ENCODE data around the gene CLPTM1L. TPM values are rescaled to one million over a fixed set of nuclear protein-coding genes. Genes with fewer than 3 reads are reported as not detected.

The CLPTM1L gene
- total RNA-seq, 1 donor from 2014 or later: 131 TPM

DNA sequence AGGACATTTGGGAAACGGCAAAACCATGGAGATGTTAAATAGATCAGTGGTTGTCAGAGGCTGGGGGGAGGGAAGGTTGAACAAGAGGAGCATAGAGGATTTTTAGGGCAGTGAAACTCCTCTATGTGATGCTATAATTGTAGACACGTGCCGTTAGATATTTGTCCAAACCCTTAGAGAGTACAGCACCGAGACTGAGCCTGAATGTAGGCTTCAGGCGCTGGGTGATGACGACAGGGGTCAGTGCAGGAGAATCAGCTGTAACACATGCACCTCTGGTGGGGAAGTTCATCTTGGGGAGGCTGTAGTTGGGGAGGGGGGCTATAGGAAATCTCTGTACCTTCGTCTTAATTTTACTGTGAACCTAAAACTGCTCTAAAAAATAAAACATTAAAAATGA, 22.2 kb upstream of the CLPTM1L start:
- Histone ChIP-seq H3K9me3 (ENCODE audit: insufficient read depth, low read depth, low read length) (no peaks in the 10 kb centered on the region), H3K9ac (ENCODE audit: low read length) (no peak overlapping the region), H3K36me3 (ENCODE audit: insufficient read depth, low read length) (no peaks in the 10 kb centered on the region), H4K20me1 (ENCODE audit: insufficient read depth, low read length) (no peaks in the 10 kb centered on the region), H3K4me2 (ENCODE audit: low read length) (no peak overlapping the region), H3K79me2 (ENCODE audit: insufficient read depth, low read length) (no peaks in the 10 kb centered on the region), H3K27ac (ENCODE audit: low read depth, low read length) (no peak overlapping the region), H3K4me3 (ENCODE audit: insufficient read depth, low read depth, low read length) (no peak overlapping the region), H3K27me3 (ENCODE audit: insufficient read depth, low read length) (peaks cover 9% of the 10 kb centered on the region), H2AFZ (ENCODE audit: low read depth, low read length) (no peak overlapping the region), H3K4me1 (ENCODE audit: insufficient read depth, low read length) (no peaks in the 10 kb centered on the region)
- TF ChIP-seq, protein P1, sequence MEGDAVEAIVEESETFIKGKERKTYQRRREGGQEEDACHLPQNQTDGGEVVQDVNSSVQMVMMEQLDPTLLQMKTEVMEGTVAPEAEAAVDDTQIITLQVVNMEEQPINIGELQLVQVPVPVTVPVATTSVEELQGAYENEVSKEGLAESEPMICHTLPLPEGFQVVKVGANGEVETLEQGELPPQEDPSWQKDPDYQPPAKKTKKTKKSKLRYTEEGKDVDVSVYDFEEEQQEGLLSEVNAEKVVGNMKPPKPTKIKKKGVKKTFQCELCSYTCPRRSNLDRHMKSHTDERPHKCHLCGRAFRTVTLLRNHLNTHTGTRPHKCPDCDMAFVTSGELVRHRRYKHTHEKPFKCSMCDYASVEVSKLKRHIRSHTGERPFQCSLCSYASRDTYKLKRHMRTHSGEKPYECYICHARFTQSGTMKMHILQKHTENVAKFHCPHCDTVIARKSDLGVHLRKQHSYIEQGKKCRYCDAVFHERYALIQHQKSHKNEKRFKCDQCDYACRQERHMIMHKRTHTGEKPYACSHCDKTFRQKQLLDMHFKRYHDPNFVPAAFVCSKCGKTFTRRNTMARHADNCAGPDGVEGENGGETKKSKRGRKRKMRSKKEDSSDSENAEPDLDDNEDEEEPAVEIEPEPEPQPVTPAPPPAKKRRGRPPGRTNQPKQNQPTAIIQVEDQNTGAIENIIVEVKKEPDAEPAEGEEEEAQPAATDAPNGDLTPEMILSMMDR (IDR thresholded peaks at IDR 0.05; ENCODE audit: insufficient read depth, low read depth, low read length): no peak
- no peak for TF ChIP-seq EZH2 (IDR thresholded peaks at IDR 0.05; ENCODE audit: insufficient read depth, low read length)
- DNase-seq (ENCODE audit: low read depth) (no peak), FAIRE-seq (no peak)
- no peaks in the 10 kb centered on the region for H3K9me3 Mint-ChIP-seq (ENCODE audit: unreplicated experiment)
- no peaks in the 10 kb centered on the region for H3K36me3 Mint-ChIP-seq (ENCODE audit: low read depth, unreplicated experiment)
- H3K4me3 Mint-ChIP-seq (ENCODE audit: unreplicated experiment): no peak overlapping the region
- H3K4me1 Mint-ChIP-seq (ENCODE audit: low read depth, unreplicated experiment): no peaks in the 10 kb centered on the region
- no peak overlapping the region for H3K27ac Mint-ChIP-seq (ENCODE audit: unreplicated experiment)
- H3K27me3 Mint-ChIP-seq (ENCODE audit: low read depth, unreplicated experiment): peaks cover 67% of the 10 kb centered on the region

DNA sequence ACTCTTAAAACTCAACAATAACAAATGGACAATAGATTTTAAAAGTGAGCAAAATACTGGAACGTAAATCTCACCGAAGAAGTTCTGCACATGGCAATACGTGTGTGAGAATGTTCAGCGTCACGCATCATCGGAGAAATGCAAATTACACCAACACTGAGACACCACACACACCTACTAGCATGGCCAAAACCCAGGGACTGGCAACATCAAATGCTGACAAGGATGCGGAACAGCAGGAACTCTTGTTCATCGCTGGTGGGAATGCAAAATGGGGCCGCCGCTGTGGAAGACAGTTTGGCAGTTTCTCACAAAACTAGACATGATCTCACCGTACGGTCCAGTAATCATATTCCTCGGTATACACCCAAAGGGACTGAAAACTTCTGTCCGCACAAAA, 21.6 kb upstream of the CLPTM1L start:
- H3K27ac Mint-ChIP-seq (ENCODE audit: unreplicated experiment): no peak overlapping the region
- FAIRE-seq: no peak

DNA sequence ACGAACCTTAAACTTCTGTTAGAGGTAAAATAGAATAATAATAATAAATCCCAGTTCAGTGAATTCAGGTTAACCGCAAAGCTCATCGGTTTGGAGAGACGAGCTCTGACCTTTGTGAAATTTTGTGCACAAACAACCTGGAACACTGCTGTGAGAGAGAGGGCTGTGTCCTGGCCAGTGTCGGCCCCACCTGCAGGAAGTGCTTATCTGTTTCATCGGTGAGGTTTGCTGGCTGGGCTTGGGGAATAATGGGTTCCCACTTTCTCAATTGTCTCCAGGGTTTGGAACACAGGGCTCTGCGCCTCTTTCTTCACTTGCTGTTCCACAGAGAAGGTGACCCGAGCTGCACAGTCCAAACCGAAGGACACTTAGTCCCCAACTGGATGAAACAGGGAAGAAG, 19.3 kb upstream of the CLPTM1L start:
- no peak for FAIRE-seq
- H3K9me3 ChIP-seq (ENCODE audit: insufficient read depth, low read depth, low read length): no peaks in the 10 kb centered on the region
- Mint-ChIP-seq H3K27me3 (ENCODE audit: low read depth, unreplicated experiment) (peaks cover 70% of the 10 kb centered on the region), H3K27ac (ENCODE audit: unreplicated experiment) (no peak overlapping the region), H3K36me3 (ENCODE audit: low read depth, unreplicated experiment) (no peaks in the 10 kb centered on the region), H3K4me3 (ENCODE audit: unreplicated experiment) (no peak overlapping the region), H3K4me1 (ENCODE audit: low read depth, unreplicated experiment) (no peaks in the 10 kb centered on the region), H3K9me3 (ENCODE audit: unreplicated experiment) (no peaks in the 10 kb centered on the region)
- H2AFZ ChIP-seq (ENCODE audit: low read depth, low read length): no peak overlapping the region
- no peaks in the 10 kb centered on the region for H4K20me1 ChIP-seq (ENCODE audit: insufficient read depth, low read length)
- peaks cover 15% of the 10 kb centered on the region for H3K27me3 ChIP-seq (ENCODE audit: insufficient read depth, low read length)
- H3K79me2 ChIP-seq (ENCODE audit: insufficient read depth, low read length): no peaks in the 10 kb centered on the region
- no peaks in the 10 kb centered on the region for H3K36me3 ChIP-seq (ENCODE audit: insufficient read depth, low read length)
- TF ChIP-seq EZH2 (IDR thresholded peaks at IDR 0.05; ENCODE audit: insufficient read depth, low read length): no peak
- TF ChIP-seq, protein P1 (IDR thresholded peaks at IDR 0.05; ENCODE audit: insufficient read depth, low read depth, low read length): no peak
- H3K27ac ChIP-seq (ENCODE audit: low read depth, low read length): no peak overlapping the region
- H3K4me3 ChIP-seq (ENCODE audit: insufficient read depth, low read depth, low read length): no peak overlapping the region
- H3K4me2 ChIP-seq (ENCODE audit: low read length): no peak overlapping the region
- no peak for DNase-seq (ENCODE audit: low read depth)
- no peak overlapping the region for H3K9ac ChIP-seq (ENCODE audit: low read length)
- no peaks in the 10 kb centered on the region for H3K4me1 ChIP-seq (ENCODE audit: insufficient read depth, low read length)

More for the DNA sequence above, 21.6 kb upstream of the CLPTM1L start:
- Histone ChIP-seq H3K36me3 (ENCODE audit: insufficient read depth, low read length) (no peaks in the 10 kb centered on the region), H3K9ac (ENCODE audit: low read length) (no peak overlapping the region), H3K27ac (ENCODE audit: low read depth, low read length) (no peak overlapping the region), H3K27me3 (ENCODE audit: insufficient read depth, low read length) (peaks cover 9% of the 10 kb centered on the region), H3K4me3 (ENCODE audit: insufficient read depth, low read depth, low read length) (no peak overlapping the region), H3K79me2 (ENCODE audit: insufficient read depth, low read length) (no peaks in the 10 kb centered on the region), H2AFZ (ENCODE audit: low read depth, low read length) (no peak overlapping the region), H3K4me1 (ENCODE audit: insufficient read depth, low read length) (no peaks in the 10 kb centered on the region), H4K20me1 (ENCODE audit: insufficient read depth, low read length) (no peaks in the 10 kb centered on the region), H3K4me2 (ENCODE audit: low read length) (no peak overlapping the region), H3K9me3 (ENCODE audit: insufficient read depth, low read depth, low read length) (no peaks in the 10 kb centered on the region)
- TF ChIP-seq, protein P1 (IDR thresholded peaks at IDR 0.05; ENCODE audit: insufficient read depth, low read depth, low read length): no peak
- no peak for TF ChIP-seq EZH2 (IDR thresholded peaks at IDR 0.05; ENCODE audit: insufficient read depth, low read length)
- Mint-ChIP-seq H3K4me3 (ENCODE audit: unreplicated experiment) (no peak overlapping the region), H3K36me3 (ENCODE audit: low read depth, unreplicated experiment) (no peaks in the 10 kb centered on the region), H3K27me3 (ENCODE audit: low read depth, unreplicated experiment) (peaks cover 72% of the 10 kb centered on the region), H3K4me1 (ENCODE audit: low read depth, unreplicated experiment) (no peaks in the 10 kb centered on the region), H3K9me3 (ENCODE audit: unreplicated experiment) (no peaks in the 10 kb centered on the region)
- no peak for DNase-seq (ENCODE audit: low read depth)

All from astrocyte (in vitro differentiated cells and primary cell).